AG10803 (cell line): ENCODE data around the gene AFM.

Source experiments
- DNase-seq: peaks from one replicate; pipeline ENCODE4 v3.0.0; 2010; ENCODE audit warnings: low read depth
- H3K4me3 ChIP-seq: 2 replicates; pipeline ENCODE4 v1.5.1; 2011; ENCODE audit warnings: mild to moderate bottlenecking, low read length, control low read depth
- TF ChIP-seq, protein P1 (sequence below): conservative IDR thresholded peaks from 2 replicates; pipeline ENCODE4 v1.5.1; 2011; ENCODE audit warnings: mild to moderate bottlenecking, low read length, control low read depth, inconsistent platforms

Gene AFM

DNA sequence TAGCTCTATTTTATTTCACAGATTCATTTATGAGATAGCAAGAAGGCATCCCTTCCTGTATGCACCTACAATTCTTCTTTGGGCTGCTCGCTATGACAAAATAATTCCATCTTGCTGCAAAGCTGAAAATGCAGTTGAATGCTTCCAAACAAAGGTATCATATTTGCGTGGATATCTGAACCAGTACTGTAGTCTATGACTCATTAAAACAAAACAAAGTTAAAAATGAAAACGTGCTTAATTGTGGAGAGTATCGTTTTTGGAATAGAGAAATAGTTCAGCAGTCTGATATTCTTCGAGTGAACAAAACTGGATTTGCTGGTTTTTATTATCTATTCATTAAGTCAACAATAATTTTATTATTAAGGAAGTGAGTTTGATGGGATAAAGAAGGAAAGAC lies 39.3 kb upstream of the AFM start:
- no peak overlapping the region for H3K4me3 ChIP-seq
- TF ChIP-seq, protein P1, sequence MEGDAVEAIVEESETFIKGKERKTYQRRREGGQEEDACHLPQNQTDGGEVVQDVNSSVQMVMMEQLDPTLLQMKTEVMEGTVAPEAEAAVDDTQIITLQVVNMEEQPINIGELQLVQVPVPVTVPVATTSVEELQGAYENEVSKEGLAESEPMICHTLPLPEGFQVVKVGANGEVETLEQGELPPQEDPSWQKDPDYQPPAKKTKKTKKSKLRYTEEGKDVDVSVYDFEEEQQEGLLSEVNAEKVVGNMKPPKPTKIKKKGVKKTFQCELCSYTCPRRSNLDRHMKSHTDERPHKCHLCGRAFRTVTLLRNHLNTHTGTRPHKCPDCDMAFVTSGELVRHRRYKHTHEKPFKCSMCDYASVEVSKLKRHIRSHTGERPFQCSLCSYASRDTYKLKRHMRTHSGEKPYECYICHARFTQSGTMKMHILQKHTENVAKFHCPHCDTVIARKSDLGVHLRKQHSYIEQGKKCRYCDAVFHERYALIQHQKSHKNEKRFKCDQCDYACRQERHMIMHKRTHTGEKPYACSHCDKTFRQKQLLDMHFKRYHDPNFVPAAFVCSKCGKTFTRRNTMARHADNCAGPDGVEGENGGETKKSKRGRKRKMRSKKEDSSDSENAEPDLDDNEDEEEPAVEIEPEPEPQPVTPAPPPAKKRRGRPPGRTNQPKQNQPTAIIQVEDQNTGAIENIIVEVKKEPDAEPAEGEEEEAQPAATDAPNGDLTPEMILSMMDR = no peak
- no peak for DNase-seq

DNA sequence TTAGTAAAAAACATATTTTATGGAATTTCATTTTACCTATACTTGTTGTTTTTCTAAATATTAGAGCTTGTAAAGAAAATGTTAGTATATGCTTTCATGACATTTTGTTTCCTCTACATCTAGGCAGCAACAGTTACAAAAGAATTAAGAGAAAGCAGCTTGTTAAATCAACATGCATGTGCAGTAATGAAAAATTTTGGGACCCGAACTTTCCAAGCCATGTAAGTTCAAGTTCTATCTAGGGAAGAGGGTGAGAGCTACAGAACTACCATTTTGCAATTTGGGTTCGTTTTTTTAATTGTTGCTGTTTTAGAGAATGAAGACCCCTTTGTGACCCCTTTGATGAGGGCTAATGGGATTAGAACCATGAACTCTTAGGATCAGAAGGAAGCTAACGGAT lies 38.3 kb upstream of the AFM start:
- no peak for DNase-seq
- TF ChIP-seq, protein P1 = no peak
- H3K4me3 ChIP-seq = no peak overlapping the region

DNA sequence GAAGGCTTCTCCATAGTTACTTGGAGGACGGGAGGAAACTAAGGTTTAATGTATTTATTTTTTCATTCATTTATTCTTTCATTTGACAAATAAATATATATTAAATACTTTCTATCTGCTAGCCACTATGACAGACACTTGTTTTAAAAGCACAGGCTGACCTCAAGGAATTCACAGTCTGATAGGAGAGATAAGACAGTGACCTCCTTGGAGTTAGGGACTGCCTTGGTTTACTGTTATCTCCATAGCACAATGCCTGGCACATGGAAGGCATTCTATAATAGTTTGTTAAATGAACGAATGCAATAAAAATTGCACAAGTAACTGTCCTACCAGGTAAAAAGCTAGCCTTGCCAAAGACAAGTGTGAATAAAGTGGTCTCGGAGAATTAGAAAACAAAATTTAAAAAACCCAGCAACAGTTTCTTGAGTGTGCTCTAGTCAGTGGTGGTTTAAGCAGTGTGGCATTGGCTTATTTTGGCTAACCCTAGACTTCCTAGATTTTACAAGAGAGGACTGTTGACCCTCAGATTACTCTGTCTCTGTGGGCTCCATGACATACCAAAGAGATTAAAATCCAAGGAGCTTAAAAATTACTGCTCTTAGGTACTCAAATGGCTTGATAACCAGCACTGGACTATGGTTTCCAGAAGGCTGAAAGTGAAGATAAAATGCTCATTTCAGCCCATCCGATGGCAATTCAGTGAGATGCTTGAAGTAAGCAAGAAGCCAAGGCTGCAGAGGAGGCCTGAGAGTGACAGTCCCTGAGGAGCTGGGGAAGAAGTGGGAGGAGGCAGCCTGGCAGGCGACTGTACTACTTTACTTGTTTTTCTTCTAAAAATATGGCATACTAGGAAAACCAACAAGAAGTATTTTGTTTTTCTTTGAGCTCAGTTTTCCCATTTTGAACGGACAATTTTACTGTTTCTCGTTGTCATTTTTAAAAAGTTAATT lies 35.9 kb upstream of the AFM start:
- no peak overlapping the region for H3K4me3 ChIP-seq
- TF ChIP-seq, protein P1 = no peak
- no peak for DNase-seq

DNA sequence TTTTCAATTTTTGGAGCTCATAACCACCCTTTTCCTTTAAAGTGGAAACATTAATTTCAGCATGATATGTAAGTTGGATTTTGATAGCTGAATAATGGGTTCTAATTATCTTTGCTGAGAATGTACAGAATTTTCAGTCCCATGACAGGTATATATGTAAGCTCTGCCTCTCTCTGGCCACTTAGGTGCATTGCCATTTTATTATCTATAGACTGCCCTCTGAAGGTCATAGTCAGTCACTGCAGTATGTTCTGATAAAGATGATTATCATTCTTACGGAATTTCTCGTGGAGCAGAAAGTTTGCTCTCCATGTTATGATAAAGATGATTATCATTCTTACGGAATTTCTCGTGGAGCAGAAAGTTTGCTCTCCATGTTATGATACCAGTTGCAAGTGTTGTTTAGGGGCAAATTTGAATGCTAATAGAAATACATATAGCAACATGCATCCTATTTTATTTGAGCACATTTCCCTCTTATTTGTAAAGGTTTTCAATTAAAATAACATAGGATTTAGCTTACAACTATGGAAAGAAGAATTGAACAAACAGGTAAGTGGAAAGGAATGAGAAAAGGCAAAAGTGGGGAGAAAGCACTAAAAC lies 35.1 kb upstream of the AFM start:
- H3K4me3 ChIP-seq = no peak overlapping the region
- DNase-seq = peak; percentile 46
- TF ChIP-seq, protein P1 = peak; percentile 77

DNA sequence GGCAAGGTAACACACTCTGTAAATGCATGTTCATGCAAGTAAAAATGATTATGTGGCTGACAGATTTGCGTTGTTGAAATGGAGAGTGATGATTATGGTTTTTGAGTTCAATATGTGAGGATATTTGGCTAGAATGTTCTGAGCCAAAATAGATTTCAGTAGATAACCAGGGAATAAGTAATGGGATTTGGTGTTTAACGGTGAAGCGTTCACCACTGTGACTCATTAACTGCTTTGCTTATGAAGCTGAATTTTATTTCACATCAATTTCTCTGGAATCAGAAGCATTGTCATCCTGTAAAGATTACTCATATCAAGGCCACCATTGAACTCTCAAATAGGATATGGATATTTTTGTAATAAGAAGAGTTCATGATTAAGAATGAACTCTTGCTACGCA lies 33.9 kb upstream of the AFM start:
- TF ChIP-seq, protein P1 = no peak
- peak; percentile 13 for DNase-seq
- H3K4me3 ChIP-seq = no peak overlapping the region

DNA sequence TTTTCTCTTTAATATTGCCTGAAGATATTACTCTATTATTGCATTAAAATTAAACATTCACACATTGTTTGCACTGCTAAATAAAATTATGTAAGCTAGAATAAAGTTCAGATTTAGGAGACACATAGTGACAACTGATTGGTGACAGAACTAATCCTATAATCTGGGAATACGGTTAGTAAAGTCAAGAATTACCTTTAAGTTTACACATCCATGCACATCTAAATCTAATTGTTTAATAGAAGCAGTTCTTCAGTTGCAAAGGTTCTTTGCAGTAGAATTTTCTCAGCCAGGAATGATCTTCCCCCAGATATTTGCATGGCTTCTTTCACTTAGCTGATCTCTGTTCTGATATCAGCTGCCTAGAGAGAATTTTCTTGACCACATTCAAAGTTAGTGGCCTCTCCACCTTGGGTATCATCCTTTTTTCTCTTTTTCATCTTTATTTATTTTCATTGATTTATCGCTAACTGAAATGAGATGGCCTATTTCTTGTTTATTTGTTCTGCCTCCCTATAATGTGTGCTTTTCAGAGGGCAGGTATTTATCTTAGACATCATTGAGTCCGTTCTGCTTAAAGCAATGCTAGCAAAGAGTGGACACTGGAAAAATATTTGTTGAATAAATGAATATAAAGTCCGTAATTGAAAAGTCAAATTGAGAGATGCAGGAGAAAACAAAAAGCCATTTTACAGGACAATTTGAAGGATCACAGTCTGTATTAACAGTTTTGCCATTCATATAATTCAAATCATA lies 32.9 kb upstream of the AFM start:
- TF ChIP-seq, protein P1 = no peak
- no peak overlapping the region for H3K4me3 ChIP-seq
- DNase-seq = no peak
